ENCODE measurements around the gene UBE2L5.

The UBE2L5 gene

GRCh38 chr13:30473675-30474074, 51.4 kb downstream of the UBE2L5 start:
- no peak for DNase-seq (ENCODE audit: low read depth, low spot score)

- no peak for DNase-seq (ENCODE audit: low read depth, low spot score)
These were observed 55.3 kb downstream of the UBE2L5 start for GRCh38 chr13:30477346-30478195.
